NCI-H1694 (cell line): ENCODE data around the gene PRKG1.

Experiments used
- DNase-seq: peaks from one replicate; lab custom pipeline; 2025; lab: John Stamatoyannopoulos, UW

The PRKG1 gene

GRCh38 chr10:51806079-51806835, 732.0 kb downstream of the PRKG1 start:
- DNase-seq, result no peak

GRCh38 chr10:51808187-51808586, 733.9 kb downstream of the PRKG1 start:
- no peak for DNase-seq

DNA sequence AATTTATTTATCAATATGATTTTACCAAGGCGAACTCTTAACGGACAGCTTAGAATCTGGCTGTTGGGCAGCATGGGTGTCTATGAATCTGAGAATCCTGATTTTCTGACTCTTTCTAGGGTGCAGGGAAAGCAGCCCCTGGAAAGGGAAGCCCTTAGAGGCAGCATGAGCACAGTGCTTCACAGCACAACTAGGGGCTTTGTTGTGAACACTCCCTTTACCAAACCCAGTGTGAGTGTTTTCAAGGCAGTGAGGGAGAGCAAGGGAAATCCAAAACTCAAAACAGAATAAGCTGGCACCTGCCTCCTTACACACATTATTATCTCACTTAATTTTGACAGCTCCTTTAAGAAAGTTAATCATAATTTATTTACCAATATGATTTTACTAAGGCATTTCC, 741.4 kb downstream of the PRKG1 start:
- DNase-seq, result no peak

DNA sequence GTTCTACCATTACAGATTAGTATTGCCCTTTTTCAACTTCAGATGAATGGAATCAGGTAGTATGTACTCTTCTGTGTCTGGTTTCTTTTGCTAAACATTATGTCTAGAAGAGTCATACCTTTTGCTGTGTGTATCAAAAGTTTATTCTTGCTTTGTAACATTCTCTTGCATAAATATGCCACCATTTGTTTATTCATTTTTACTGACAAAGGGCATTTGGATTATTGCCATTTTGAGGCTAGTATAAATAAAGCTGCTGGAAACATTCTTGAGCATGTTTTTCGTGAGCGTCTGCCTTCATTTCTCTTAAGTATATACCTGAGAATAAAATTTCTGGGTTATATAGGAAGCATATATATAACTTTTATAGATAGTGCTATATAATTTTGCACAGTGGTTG, 746.8 kb downstream of the PRKG1 start:
- DNase-seq, result no peak

DNA sequence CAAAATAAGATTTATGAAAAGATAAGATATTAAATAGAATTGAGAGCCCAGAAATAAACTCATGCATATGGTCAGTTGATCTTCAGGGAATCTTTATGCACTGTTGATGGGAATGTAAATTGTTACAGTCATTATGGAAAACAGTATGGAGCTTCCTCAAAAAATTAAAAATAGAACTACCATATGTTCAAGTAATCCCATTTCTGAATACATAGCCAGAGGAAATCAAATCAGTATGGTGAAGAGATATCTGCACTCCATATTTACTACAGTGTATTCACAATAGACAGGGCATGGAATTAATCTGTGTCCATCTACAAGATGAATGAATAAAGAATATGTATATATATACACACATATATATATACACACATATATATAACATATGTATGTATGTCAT, 747.5 kb downstream of the PRKG1 start:
- no peak for DNase-seq

- no peak for DNase-seq
Observed at GRCh38 chr10:51832652-51833383, 758.5 kb downstream of the PRKG1 start.

- no peak for DNase-seq
Observed at GRCh38 chr10:51834548-51834947, 760.3 kb downstream of the PRKG1 start.

DNA sequence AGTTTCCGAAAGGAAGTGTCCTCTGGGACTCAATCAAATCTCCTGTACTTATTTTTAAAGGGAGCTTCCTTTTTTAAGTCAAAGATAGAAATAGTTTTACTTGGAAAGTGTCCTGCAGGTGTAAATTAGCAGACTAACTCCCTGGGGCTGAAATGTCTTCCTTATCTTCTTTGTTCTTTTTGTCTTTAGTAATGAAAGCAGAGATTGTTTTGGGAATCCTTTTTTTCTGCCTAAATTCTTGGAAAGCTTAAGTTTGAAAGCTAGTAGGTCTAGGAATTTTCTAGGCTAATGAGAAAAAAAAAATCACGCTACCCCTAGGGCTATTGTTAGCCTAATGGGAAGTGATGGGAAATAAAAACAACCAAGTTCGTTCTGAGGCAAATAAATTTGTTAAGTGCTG, 764.2 kb downstream of the PRKG1 start:
- no peak for DNase-seq

GRCh38 chr10:51843966-51844365, 769.7 kb downstream of the PRKG1 start:
- DNase-seq, result no peak

- no peak for DNase-seq
Observed at GRCh38 chr10:51846856-51847506, 772.7 kb downstream of the PRKG1 start.

GRCh38 chr10:51852297-51852696, 778.0 kb downstream of the PRKG1 start:
- no peak for DNase-seq

GRCh38 chr10:51857305-51857704, 783.0 kb downstream of the PRKG1 start:
- no peak for DNase-seq

GRCh38 chr10:51860257-51860656, 786.0 kb downstream of the PRKG1 start:
- DNase-seq, result no peak

DNA sequence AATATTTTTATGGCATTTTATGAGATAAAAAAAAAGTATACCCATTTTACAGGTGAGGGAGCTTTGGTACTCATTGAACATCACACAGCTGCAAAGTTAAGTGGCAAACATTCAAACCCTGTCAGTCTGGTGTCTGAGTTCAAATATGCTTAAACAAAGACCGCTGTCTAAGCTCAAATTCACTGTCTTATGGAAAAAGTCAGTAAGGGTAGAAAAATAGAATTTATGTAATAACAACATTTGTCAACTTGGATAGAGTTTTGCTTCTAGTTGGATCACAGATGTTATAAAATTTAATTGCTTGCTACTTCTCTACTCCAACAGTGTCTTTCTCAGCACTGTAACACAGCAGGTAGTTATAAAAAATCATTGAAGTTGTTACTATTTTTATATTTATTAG, 786.8 kb downstream of the PRKG1 start:
- no peak for DNase-seq

DNA sequence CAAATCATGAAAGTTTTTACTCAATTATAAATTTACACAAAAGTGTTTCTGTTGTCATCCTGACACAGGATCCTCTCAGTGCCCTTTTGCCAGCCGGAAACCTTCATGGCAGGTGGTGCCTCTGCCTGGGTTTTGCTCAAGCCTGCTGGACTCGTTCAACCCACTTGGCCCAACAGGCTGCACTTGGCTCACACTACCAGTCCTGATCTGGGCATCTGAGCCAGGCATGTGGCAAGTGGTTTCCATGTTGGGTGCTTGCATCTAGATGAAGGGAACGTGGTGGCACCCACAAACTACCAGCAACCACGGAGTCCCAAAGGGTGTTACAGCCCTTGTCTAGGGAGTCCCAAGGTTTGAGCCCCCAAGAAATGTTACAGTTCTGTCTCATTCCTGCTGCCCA, 787.4 kb downstream of the PRKG1 start:
- DNase-seq, result no peak

- no peak for DNase-seq
Observed at GRCh38 chr10:51862149-51862548, 787.9 kb downstream of the PRKG1 start.

GRCh38 chr10:51867956-51868355, 793.7 kb downstream of the PRKG1 start:
- no peak for DNase-seq

GRCh38 chr10:51874131-51874530, 799.8 kb downstream of the PRKG1 start:
- no peak for DNase-seq

DNA sequence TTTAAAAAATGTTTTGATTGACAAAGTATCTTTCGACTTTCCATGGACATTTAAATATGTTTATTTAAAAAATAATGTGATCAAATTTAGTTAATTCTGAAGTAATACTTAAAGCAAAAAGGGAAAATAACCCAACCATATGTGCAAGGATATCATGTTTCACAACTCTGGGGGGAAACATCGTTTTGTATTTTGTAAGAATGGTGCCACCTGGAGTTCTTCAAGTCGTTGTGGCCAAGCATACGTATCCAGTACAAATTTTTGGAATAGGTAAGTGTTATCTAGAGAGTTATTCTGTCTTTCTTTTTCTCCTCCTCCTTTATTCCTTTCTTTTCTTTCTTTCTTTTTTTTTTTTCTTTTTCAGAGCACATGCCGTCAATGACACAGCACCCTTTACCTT, 801.3 kb downstream of the PRKG1 start:
- DNase-seq, result no peak

- no peak for DNase-seq
Observed at GRCh38 chr10:51876503-51876902, 802.2 kb downstream of the PRKG1 start.

DNA sequence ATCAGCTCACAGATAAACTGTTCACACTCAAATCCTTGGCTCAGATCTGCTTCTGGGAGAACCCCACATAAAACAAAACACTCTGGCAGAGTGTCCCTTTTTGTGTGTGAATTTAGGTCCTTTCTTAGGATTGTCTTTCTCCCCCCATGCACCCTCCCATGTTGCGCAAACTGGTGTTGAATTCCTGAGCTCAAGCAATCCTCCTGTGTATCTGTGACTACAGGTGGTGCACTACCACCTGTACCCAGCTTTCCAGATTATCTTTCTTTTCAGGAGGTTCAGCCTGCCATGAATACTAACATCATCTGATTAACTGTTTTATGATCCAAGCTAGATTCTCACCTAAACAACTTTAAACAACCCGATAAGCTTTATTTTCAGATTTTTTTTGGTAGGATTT, 802.7 kb downstream of the PRKG1 start:
- DNase-seq, result no peak

DNA sequence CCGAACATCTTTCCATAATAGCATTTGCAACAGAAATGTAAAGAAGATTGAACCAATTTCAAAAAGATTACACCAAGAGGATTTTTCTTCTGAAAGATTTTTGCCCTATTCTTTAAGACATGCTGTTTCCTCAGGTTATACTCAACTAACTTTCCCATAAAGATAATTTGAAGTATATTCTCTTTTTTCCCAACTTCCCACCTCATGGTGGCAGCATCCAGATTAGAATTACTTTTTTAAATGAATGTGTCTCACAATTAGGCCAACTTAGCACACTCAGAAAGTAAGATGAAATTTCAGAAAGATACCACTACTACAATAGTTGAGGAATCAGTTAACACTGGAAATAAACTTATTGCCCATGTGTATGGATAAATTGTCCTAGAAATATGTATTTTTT, 803.3 kb downstream of the PRKG1 start:
- no peak for DNase-seq

GRCh38 chr10:51878695-51879094, 804.4 kb downstream of the PRKG1 start:
- no peak for DNase-seq
